ENCODE measurements around the gene GSK3B.
A peak's percentile ranks its signal among the peaks of the same experiment; 100 is the strongest.

Gene GSK3B

GRCh38 chr3:119809249-119810017, 284.8 kb downstream of the GSK3B start:
- Histone ChIP-seq H3K27ac (ENCODE audit: low read depth, low read length) (no peak overlapping the region), H3K4me1 (ENCODE audit: control insufficient read depth in 5 of 5, insufficient read depth in 5 of 5, low read length in 5 of 5) (peaks cover 0 to 11% (median 10%) of the 10 kb centered on the region in 5 donors), H3K9ac (ENCODE audit: low read length in 5 of 5) (peak overlapping the region in 4 of 5 donors; percentile 45 to 58 (median 52)), H3K27me3 (ENCODE audit: control insufficient read depth in 5 of 5, insufficient read depth in 4 of 5, low read length in 5 of 5) (peaks cover 0 to 8% (median 5%) of the 10 kb centered on the region in 5 donors), H3K36me3 (ENCODE audit: control insufficient read depth in 5 of 5, insufficient read depth in 5 of 5, low read length in 5 of 5) (no peaks in the 10 kb centered on the region), H3K4me3 (ENCODE audit: low read depth in 1 of 5, low read length in 5 of 5) (peak overlapping the region; percentile 61 to 70 (median 66)), H3K9me3 (ENCODE audit: control insufficient read depth in 5 of 5, low read length in 5 of 5) (no peaks in the 10 kb centered on the region)

- Histone ChIP-seq H3K27ac (ENCODE audit: low read depth, low read length) (no peak overlapping the region), H3K9me3 (ENCODE audit: control insufficient read depth in 5 of 5, low read length in 5 of 5) (no peaks in the 10 kb centered on the region), H3K4me3 (ENCODE audit: low read depth in 1 of 5, low read length in 5 of 5) (no peak overlapping the region), H3K9ac (ENCODE audit: low read length in 5 of 5) (no peak overlapping the region), H3K4me1 (ENCODE audit: control insufficient read depth in 5 of 5, insufficient read depth in 5 of 5, low read length in 5 of 5) (peaks cover 0 to 11% (median 10%) of the 10 kb centered on the region in 5 donors), H3K27me3 (ENCODE audit: control insufficient read depth in 5 of 5, insufficient read depth in 4 of 5, low read length in 5 of 5) (peaks cover 0 to 8% (median 2%) of the 10 kb centered on the region in 5 donors), H3K36me3 (ENCODE audit: control insufficient read depth in 5 of 5, insufficient read depth in 5 of 5, low read length in 5 of 5) (no peaks in the 10 kb centered on the region)
These were observed 285.4 kb downstream of the GSK3B start for GRCh38 chr3:119808843-119809242.

- Histone ChIP-seq H3K27ac (ENCODE audit: low read depth, low read length) (no peak overlapping the region), H3K36me3 (ENCODE audit: control insufficient read depth in 5 of 5, insufficient read depth in 5 of 5, low read length in 5 of 5) (no peaks in the 10 kb centered on the region), H3K9me3 (ENCODE audit: control insufficient read depth in 5 of 5, low read length in 5 of 5) (no peaks in the 10 kb centered on the region), H3K9ac (ENCODE audit: low read length in 5 of 5) (no peak overlapping the region), H3K4me3 (ENCODE audit: low read depth in 1 of 5, low read length in 5 of 5) (no peak overlapping the region), H3K27me3 (ENCODE audit: control insufficient read depth in 5 of 5, insufficient read depth in 4 of 5, low read length in 5 of 5) (peaks cover 0 to 8% (median 0%) of the 10 kb centered on the region in 5 donors), H3K4me1 (ENCODE audit: control insufficient read depth in 5 of 5, insufficient read depth in 5 of 5, low read length in 5 of 5) (peaks cover 0 to 11% (median 10%) of the 10 kb centered on the region in 5 donors)
These were observed 286.0 kb downstream of the GSK3B start for GRCh38 chr3:119808244-119808643.

- no peaks in the 10 kb centered on the region for H3K36me3 ChIP-seq (ENCODE audit: control insufficient read depth in 5 of 5, insufficient read depth in 5 of 5, low read length in 5 of 5)
- no peak overlapping the region for H3K27ac ChIP-seq (ENCODE audit: low read depth, low read length)
- H3K9me3 ChIP-seq (ENCODE audit: control insufficient read depth in 5 of 5, low read length in 5 of 5): no peaks in the 10 kb centered on the region
- no peaks in the 10 kb centered on the region for H3K27me3 ChIP-seq (ENCODE audit: control insufficient read depth in 5 of 5, insufficient read depth in 4 of 5, low read length in 5 of 5)
- no peak overlapping the region for H3K9ac ChIP-seq (ENCODE audit: low read length in 5 of 5)
- H3K4me1 ChIP-seq (ENCODE audit: control insufficient read depth in 5 of 5, insufficient read depth in 5 of 5, low read length in 5 of 5): no peaks in the 10 kb centered on the region
- no peak overlapping the region for H3K4me3 ChIP-seq (ENCODE audit: low read depth in 1 of 5, low read length in 5 of 5)
These were observed 293.4 kb downstream of the GSK3B start for GRCh38 chr3:119800844-119801243.

- Histone ChIP-seq H3K27ac (ENCODE audit: low read depth, low read length) (no peak overlapping the region), H3K9ac (ENCODE audit: low read length in 5 of 5) (no peak overlapping the region), H3K4me1 (ENCODE audit: control insufficient read depth in 5 of 5, insufficient read depth in 5 of 5, low read length in 5 of 5) (peaks cover 5 to 22% (median 13%) of the 10 kb centered on the region in 5 donors), H3K9me3 (ENCODE audit: control insufficient read depth in 5 of 5, low read length in 5 of 5) (no peaks in the 10 kb centered on the region), H3K4me3 (ENCODE audit: low read depth in 1 of 5, low read length in 5 of 5) (no peak overlapping the region), H3K27me3 (ENCODE audit: control insufficient read depth in 5 of 5, insufficient read depth in 4 of 5, low read length in 5 of 5) (no peaks in the 10 kb centered on the region), H3K36me3 (ENCODE audit: control insufficient read depth in 5 of 5, insufficient read depth in 5 of 5, low read length in 5 of 5) (no peaks in the 10 kb centered on the region)
These were observed 297.5 kb downstream of the GSK3B start for GRCh38 chr3:119796785-119797184.

- H3K9me3 ChIP-seq (ENCODE audit: control insufficient read depth in 5 of 5, low read length in 5 of 5): no peaks in the 10 kb centered on the region
- H3K4me3 ChIP-seq (ENCODE audit: low read depth in 1 of 5, low read length in 5 of 5): no peak overlapping the region
- no peaks in the 10 kb centered on the region for H3K36me3 ChIP-seq (ENCODE audit: control insufficient read depth in 5 of 5, insufficient read depth in 5 of 5, low read length in 5 of 5)
- H3K9ac ChIP-seq (ENCODE audit: low read length in 5 of 5): no peak overlapping the region
- no peak overlapping the region for H3K27ac ChIP-seq (ENCODE audit: low read depth, low read length)
- peaks cover 5 to 22% (median 13%) of the 10 kb centered on the region in 5 donors for H3K4me1 ChIP-seq (ENCODE audit: control insufficient read depth in 5 of 5, insufficient read depth in 5 of 5, low read length in 5 of 5)
- no peaks in the 10 kb centered on the region for H3K27me3 ChIP-seq (ENCODE audit: control insufficient read depth in 5 of 5, insufficient read depth in 4 of 5, low read length in 5 of 5)
These were observed 297.9 kb downstream of the GSK3B start for GRCh38 chr3:119796368-119796767.

- Histone ChIP-seq H3K4me3 (ENCODE audit: low read depth in 1 of 5, low read length in 5 of 5) (no peak overlapping the region), H3K9me3 (ENCODE audit: control insufficient read depth in 5 of 5, low read length in 5 of 5) (peaks cover 0 to under 1% (median 0%) of the 10 kb centered on the region in 5 donors), H3K9ac (ENCODE audit: low read length in 5 of 5) (no peak overlapping the region), H3K36me3 (ENCODE audit: control insufficient read depth in 5 of 5, insufficient read depth in 5 of 5, low read length in 5 of 5) (no peaks in the 10 kb centered on the region), H3K27me3 (ENCODE audit: control insufficient read depth in 5 of 5, insufficient read depth in 4 of 5, low read length in 5 of 5) (no peaks in the 10 kb centered on the region), H3K4me1 (ENCODE audit: control insufficient read depth in 5 of 5, insufficient read depth in 5 of 5, low read length in 5 of 5) (peaks cover 5 to 22% (median 13%) of the 10 kb centered on the region in 5 donors), H3K27ac (ENCODE audit: low read depth, low read length) (no peak overlapping the region)
These were observed 298.4 kb downstream of the GSK3B start for GRCh38 chr3:119795849-119796248.

- no peak overlapping the region for H3K27ac ChIP-seq (ENCODE audit: low read depth, low read length)
- no peak overlapping the region for H3K4me3 ChIP-seq (ENCODE audit: low read depth in 1 of 5, low read length in 5 of 5)
- no peaks in the 10 kb centered on the region for H3K27me3 ChIP-seq (ENCODE audit: control insufficient read depth in 5 of 5, insufficient read depth in 4 of 5, low read length in 5 of 5)
- H3K36me3 ChIP-seq (ENCODE audit: control insufficient read depth in 5 of 5, insufficient read depth in 5 of 5, low read length in 5 of 5): no peaks in the 10 kb centered on the region
- H3K4me1 ChIP-seq (ENCODE audit: control insufficient read depth in 5 of 5, insufficient read depth in 5 of 5, low read length in 5 of 5): peaks cover 5 to 22% (median 13%) of the 10 kb centered on the region in 5 donors
- peaks cover 0 to 6% (median 0%) of the 10 kb centered on the region in 5 donors for H3K9me3 ChIP-seq (ENCODE audit: control insufficient read depth in 5 of 5, low read length in 5 of 5)
- no peak overlapping the region for H3K9ac ChIP-seq (ENCODE audit: low read length in 5 of 5)
These were observed 299.2 kb downstream of the GSK3B start for GRCh38 chr3:119794971-119795612.

GRCh38 chr3:119794401-119794800, 299.8 kb downstream of the GSK3B start:
- peaks cover 0 to 6% (median 0%) of the 10 kb centered on the region in 5 donors for H3K9me3 ChIP-seq (ENCODE audit: control insufficient read depth in 5 of 5, low read length in 5 of 5)

GRCh38 chr3:119792270-119792669, 302.0 kb downstream of the GSK3B start:
- H3K9ac ChIP-seq (ENCODE audit: low read length in 5 of 5): no peak overlapping the region
- H3K9me3 ChIP-seq (ENCODE audit: control insufficient read depth in 5 of 5, low read length in 5 of 5): peaks cover 0 to 6% (median 0%) of the 10 kb centered on the region in 5 donors
- H3K4me1 ChIP-seq (ENCODE audit: control insufficient read depth in 5 of 5, insufficient read depth in 5 of 5, low read length in 5 of 5): peaks cover 5 to 22% (median 13%) of the 10 kb centered on the region in 5 donors
- H3K27ac ChIP-seq (ENCODE audit: low read depth, low read length): no peak overlapping the region
- H3K36me3 ChIP-seq (ENCODE audit: control insufficient read depth in 5 of 5, insufficient read depth in 5 of 5, low read length in 5 of 5): no peaks in the 10 kb centered on the region
- H3K4me3 ChIP-seq (ENCODE audit: low read depth in 1 of 5, low read length in 5 of 5): no peak overlapping the region
- no peaks in the 10 kb centered on the region for H3K27me3 ChIP-seq (ENCODE audit: control insufficient read depth in 5 of 5, insufficient read depth in 4 of 5, low read length in 5 of 5)

More at GRCh38 chr3:119794401-119794800, 299.8 kb downstream of the GSK3B start:
- H3K4me1 ChIP-seq (ENCODE audit: control insufficient read depth in 5 of 5, insufficient read depth in 5 of 5, low read length in 5 of 5): peaks cover 5 to 22% (median 13%) of the 10 kb centered on the region in 5 donors
- H3K27me3 ChIP-seq (ENCODE audit: control insufficient read depth in 5 of 5, insufficient read depth in 4 of 5, low read length in 5 of 5): no peaks in the 10 kb centered on the region
- no peak overlapping the region for H3K9ac ChIP-seq (ENCODE audit: low read length in 5 of 5)
- H3K4me3 ChIP-seq (ENCODE audit: low read depth in 1 of 5, low read length in 5 of 5): no peak overlapping the region
- H3K36me3 ChIP-seq (ENCODE audit: control insufficient read depth in 5 of 5, insufficient read depth in 5 of 5, low read length in 5 of 5): no peaks in the 10 kb centered on the region
- no peak overlapping the region for H3K27ac ChIP-seq (ENCODE audit: low read depth, low read length)

Data from subcutaneous abdominal adipose tissue (tissue), 5 donors.